ENCODE data around the gene CTNNA2.

CTNNA2 gene

GRCh38 chr2:79700651-79701050 lies 187.8 kb downstream of the CTNNA2 start:
- in situ Hi-C loops (cut with MboI; ENCODE audit: low sequenced_read_pairs) = no loop called here

DNA sequence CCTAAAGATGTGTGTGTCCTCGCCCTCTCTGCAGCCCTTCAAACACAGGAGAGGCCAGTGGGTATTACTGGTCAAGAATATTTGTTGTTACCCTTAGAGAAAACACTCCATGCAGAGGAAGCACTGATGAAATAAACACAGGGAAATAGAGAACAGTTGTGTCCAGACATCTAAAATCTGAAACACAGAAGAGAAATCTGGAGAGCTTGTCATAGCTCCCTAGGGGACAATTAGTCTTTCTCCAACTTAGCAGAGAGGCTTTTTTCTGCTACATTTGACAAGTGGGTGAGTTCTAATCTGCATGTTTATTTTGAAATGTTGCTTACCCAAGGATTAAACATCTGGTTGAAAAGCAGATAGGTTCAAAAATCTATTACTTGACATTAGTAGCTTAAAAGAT lies 190.1 kb downstream of the CTNNA2 start:
- in situ Hi-C loops (cut with MboI; ENCODE audit: low sequenced_read_pairs) = no loop called here

- in situ Hi-C loops (cut with MboI; ENCODE audit: low sequenced_read_pairs) = no loop called here
Measured at GRCh38 chr2:79711098-79711497, 198.2 kb downstream of the CTNNA2 start.

- in situ Hi-C loops (cut with MboI; ENCODE audit: low sequenced_read_pairs) = no loop called here
Measured at GRCh38 chr2:79713131-79713785, 200.4 kb downstream of the CTNNA2 start.

DNA sequence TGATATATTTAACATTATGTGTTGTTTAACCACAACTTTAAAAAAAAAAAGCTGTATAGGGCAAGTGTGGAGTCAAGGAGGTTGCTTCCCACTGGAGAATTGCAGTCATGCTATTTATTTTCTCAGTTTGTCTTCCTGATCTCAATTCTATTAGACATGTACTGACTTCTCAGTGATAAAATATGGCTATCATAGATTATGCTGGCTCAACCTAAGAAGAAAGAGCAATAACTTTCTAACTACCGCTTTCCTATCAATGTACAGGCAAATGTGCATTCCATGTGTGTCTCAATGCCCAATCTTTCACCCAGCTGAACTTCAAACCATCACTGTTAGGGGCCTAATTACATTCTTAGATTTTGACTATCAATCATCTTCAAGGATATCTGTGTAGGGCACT lies 201.4 kb downstream of the CTNNA2 start:
- in situ Hi-C loops (cut with MboI; ENCODE audit: low sequenced_read_pairs) = no loop called here

- in situ Hi-C loops (cut with MboI; ENCODE audit: low sequenced_read_pairs) = no loop called here
Measured at GRCh38 chr2:79715338-79715737, 202.5 kb downstream of the CTNNA2 start.

- in situ Hi-C loops (cut with MboI; ENCODE audit: low sequenced_read_pairs) = no loop called here
Measured at GRCh38 chr2:79716266-79716665, 203.4 kb downstream of the CTNNA2 start.

GRCh38 chr2:79717364-79718007 lies 204.6 kb downstream of the CTNNA2 start:
- in situ Hi-C loops (cut with MboI; ENCODE audit: low sequenced_read_pairs) = no loop called here

- in situ Hi-C loops (cut with MboI; ENCODE audit: low sequenced_read_pairs) = no loop called here
Measured at GRCh38 chr2:79721061-79721460, 208.2 kb downstream of the CTNNA2 start.

- in situ Hi-C loops (cut with MboI; ENCODE audit: low sequenced_read_pairs) = no loop called here
Measured at GRCh38 chr2:79721966-79722365, 209.1 kb downstream of the CTNNA2 start.

GRCh38 chr2:79723830-79724229 lies 211.0 kb downstream of the CTNNA2 start:
- in situ Hi-C loops (cut with MboI; ENCODE audit: low sequenced_read_pairs) = no loop called here

- in situ Hi-C loops (cut with MboI; ENCODE audit: low sequenced_read_pairs) = no loop called here
Measured at GRCh38 chr2:79729532-79729931, 216.7 kb downstream of the CTNNA2 start.

DNA sequence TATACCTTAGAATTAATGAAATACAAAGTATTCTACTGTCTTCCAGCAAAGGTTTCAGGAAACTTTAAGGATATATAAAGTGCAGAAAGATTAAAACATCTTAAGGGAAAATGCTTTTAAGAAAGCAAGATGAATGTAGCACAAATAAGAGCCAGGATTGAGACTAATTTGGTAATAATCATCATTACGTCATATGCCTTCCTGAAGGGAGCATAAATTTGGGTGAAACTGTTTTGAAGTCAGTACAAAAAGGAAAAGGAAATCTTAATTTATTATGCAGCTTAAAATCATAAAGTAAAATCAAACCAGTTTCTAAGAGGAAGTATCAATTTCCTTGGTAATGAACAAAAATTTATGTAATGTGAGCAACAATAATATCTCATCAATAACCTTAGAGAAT lies 221.7 kb downstream of the CTNNA2 start:
- in situ Hi-C loops (cut with MboI; ENCODE audit: low sequenced_read_pairs) = no loop called here

DNA sequence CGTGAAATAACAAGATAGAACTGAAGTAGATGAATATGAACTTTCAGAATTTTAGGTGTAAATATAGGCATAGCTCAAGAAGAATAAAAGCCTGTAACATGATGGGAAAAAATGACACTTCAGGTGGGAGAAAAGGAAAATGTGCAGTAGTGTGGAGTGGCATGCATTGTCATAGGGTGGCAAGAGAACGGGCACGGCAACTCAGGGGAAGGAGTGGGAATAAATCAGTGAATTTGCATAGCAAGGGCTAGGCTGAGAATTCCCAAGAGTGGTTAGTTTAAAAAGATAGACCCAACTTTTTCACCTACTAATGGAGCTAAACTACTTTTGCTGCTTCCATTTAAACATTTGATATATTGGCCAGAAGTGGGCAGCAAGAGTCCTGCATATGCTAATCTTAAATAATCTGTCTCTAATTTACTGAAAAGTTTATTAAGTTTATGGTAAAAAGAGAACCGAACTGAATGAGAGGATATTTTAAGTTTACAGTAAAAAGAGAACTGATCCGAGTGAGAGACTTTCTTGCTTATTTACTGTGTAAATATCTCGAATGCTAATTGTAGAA lies 228.1 kb downstream of the CTNNA2 start:
- in situ Hi-C loops (cut with MboI; ENCODE audit: low sequenced_read_pairs) = no loop called here

DNA sequence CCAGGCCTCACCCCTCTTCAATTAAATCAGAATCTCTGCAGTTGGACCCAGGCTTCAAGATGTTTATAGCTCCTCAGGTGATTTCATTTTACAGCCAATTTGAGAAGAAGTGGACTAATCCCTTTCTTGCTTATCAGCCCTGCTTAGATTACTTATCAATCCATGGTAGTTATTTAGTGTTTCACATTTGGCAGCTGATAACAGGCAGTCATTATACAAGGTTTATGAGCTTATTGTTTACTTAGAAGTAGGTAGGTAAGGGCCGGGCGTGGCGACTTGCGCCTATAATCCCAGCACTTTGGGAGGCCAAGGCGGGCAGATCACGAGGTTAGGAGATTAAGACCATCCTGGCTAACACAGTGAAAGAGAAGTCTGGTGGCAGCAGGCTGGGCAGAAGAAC lies 237.5 kb downstream of the CTNNA2 start:
- in situ Hi-C loops (cut with MboI; ENCODE audit: low sequenced_read_pairs) = no loop called here

- in situ Hi-C loops (cut with MboI; ENCODE audit: low sequenced_read_pairs) = no loop called here
Measured at GRCh38 chr2:79757526-79757925, 244.7 kb downstream of the CTNNA2 start.

DNA sequence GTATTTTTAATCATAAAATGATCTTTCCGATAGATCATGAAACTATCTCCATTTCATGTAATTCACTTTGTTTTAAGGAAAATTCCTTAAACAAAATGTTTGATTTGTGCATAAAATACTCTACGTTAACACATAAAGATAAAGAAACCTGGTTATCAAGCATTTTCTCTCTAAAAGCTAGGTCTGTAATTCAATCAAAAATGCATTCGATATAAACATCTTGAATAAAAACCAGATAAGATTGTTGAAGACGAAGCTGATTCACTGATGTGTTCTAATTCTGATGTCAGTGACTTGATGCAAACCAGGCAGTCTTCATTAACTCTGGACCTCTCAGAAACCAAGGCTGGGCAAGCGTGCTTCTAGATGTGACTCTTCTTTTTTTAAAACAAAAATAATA lies 245.2 kb downstream of the CTNNA2 start:
- in situ Hi-C loops (cut with MboI; ENCODE audit: low sequenced_read_pairs) = no loop called here

GRCh38 chr2:79758749-79759282 lies 246.0 kb downstream of the CTNNA2 start:
- in situ Hi-C loops (cut with MboI; ENCODE audit: low sequenced_read_pairs) = no loop called here

- in situ Hi-C loops (cut with MboI; ENCODE audit: low sequenced_read_pairs) = no loop called here
Measured at GRCh38 chr2:79770926-79771325, 258.1 kb downstream of the CTNNA2 start.

DNA sequence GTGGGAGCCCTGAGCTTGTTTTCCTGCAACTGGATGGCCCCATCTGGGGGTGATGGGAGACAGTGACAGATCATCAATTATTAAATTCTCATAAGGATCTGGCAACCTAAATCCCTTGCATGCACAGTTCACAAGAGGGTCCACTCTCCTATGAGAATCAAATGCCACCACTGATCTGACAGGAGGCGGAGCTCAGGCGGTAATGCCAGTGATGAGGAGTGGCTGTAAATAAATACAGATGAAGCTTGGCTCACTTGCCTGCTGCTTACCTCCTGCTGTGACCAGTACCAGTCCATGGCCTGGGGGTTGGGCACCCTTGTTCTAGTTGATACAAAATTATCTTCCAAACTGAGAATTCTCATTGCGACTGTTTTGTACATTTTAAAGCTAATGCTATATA lies 258.6 kb downstream of the CTNNA2 start:
- in situ Hi-C loops (cut with MboI; ENCODE audit: low sequenced_read_pairs) = no loop called here

GRCh38 chr2:79774016-79774415 lies 261.2 kb downstream of the CTNNA2 start:
- in situ Hi-C loops (cut with MboI; ENCODE audit: low sequenced_read_pairs) = no loop called here

DNA sequence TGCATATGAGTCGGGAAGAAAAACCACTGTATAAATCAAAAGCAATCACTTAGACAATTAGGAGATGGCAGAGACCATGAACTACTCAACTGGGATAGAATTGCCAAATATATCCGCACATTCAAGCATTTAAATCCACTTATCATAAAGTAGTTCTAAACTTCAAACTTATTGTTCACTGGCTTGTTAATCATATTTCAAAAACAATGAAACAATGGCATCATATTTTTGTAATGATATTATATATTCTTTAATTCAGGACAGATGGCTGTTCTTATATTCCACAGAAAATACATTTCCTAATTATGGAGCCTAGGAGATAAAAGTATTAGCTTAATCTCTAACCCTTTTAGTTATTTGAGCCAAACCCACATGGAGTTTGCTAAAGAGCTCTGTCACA lies 263.6 kb downstream of the CTNNA2 start:
- in situ Hi-C loops (cut with MboI; ENCODE audit: low sequenced_read_pairs) = no loop called here

Data from HL-60/S4 treated with retinoic acid at 250 ng/mL for 4 days and 3 days (cell line).